HG03280 (cell line): ENCODE results near the gene ECSIT.

Experiments
- ATAC-seq: cut with Tn5 transposase; IDR thresholded peaks from one replicate; pipeline ENCODE4 v1.9.1; 2021; ENCODE audit warnings: mild to moderate bottlenecking, moderate library complexity; ENCODE audit not compliant: unreplicated experiment

ECSIT gene

GRCh38 chr19:11505504-11506100, 23.3 kb downstream of the ECSIT start, which contains the start of gene ZNF653:
TSS of gene ZNF653 (minus strand) at chr19:11505839. CDS start at chr19:11505786, 53 bp downstream.
- peak; percentile 56 for ATAC-seq

- peak; percentile 88 for ATAC-seq
Observed at GRCh38 chr19:11505032-11505503, 23.9 kb downstream of the ECSIT start.

- ATAC-seq = no peak
Observed at GRCh38 chr19:11504502-11505031, 24.4 kb downstream of the ECSIT start.

GRCh38 chr19:11499890-11500420, 29.0 kb downstream of the ECSIT start:
- no peak for ATAC-seq

- no peak for ATAC-seq
Observed at GRCh38 chr19:11499220-11499726, 29.7 kb downstream of the ECSIT start.

GRCh38 chr19:11496391-11497163, 32.4 kb downstream of the ECSIT start:
- no peak for ATAC-seq

GRCh38 chr19:11495885-11496284, 33.0 kb downstream of the ECSIT start:
- no peak for ATAC-seq

GRCh38 chr19:11495481-11495880, 33.5 kb downstream of the ECSIT start:
- no peak for ATAC-seq

GRCh38 chr19:11494634-11495285, 34.2 kb downstream of the ECSIT start:
- no peak for ATAC-seq

GRCh38 chr19:11489378-11489777, 39.6 kb downstream of the ECSIT start:
- no peak for ATAC-seq

- ATAC-seq = no peak
Observed at GRCh38 chr19:11486661-11487503, 42.1 kb downstream of the ECSIT start.

GRCh38 chr19:11485245-11485837, 43.6 kb downstream of the ECSIT start:
- no peak for ATAC-seq

GRCh38 chr19:11483366-11484111, 45.4 kb downstream of the ECSIT start:
- ATAC-seq = no peak

- peak; percentile 71 for ATAC-seq
Observed at GRCh38 chr19:11482384-11483050, 46.4 kb downstream of the ECSIT start.

GRCh38 chr19:11481534-11482383, 47.2 kb downstream of the ECSIT start:
- ATAC-seq = peak; percentile 56

GRCh38 chr19:11480715-11481533, 48.0 kb downstream of the ECSIT start, which contains the start of gene ELAVL3:
TSS of gene ELAVL3 (minus strand) at chr19:11481046. CDS start at chr19:11480608, 438 bp downstream.
- no peak for ATAC-seq
